ENCODE data around the gene ALOX5AP.

The ALOX5AP gene

DNA sequence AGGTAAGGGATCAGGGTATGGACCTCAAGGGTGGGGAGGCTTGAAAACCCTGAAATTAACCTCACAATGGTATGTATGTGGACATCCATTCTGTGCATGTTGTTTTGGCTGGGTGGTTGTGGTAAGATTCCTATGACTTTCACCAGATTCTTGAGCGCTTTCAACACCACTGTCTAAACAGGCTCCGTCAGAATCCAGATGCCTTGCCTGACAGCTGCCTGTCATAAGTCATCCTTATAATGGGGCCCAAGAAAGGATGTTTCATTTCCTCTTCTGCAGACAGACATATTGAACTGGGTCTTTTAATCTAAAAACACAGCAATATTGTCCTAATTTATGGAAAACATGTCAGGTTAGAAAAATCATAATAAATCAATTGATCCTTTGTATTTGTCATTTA, 41.3 kb downstream of the ALOX5AP start:
- peaks cover 11% of the 10 kb centered on the region for H3K4me1 Mint-ChIP-seq (ENCODE audit: low read depth)
- no peak for DNase-seq (ENCODE audit: low spot score)
- peaks cover 17% of the 10 kb centered on the region for H3K27me3 Mint-ChIP-seq (ENCODE audit: low read depth)
- peaks cover 6% of the 10 kb centered on the region for H3K9me3 Mint-ChIP-seq
- H3K4me3 Mint-ChIP-seq: no peak overlapping the region
- no peak overlapping the region for H3K27ac Mint-ChIP-seq
- H3K36me3 Mint-ChIP-seq (ENCODE audit: low read depth): peaks cover 10% of the 10 kb centered on the region

DNA sequence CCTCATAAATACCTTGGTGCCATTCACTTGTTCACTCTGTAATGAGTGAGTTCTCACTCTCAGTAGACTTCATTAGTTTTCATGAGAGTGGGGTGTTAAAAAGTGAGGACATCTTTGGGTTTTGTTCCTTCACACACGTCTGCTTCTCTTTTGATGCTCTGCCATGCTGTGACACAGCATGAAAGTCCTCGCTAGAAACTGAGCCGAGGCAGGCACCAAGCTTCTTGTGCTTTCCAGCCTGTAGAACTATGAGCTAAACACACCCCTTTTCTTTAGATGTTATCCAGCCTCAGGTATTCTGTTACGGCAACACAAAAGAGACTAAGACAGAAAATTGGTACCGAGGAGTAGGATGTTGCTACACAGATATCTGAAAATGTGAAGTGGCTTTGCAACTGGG, 43.7 kb downstream of the ALOX5AP start:
- H3K9me3 Mint-ChIP-seq: peaks cover 11% of the 10 kb centered on the region
- no peak overlapping the region for H3K4me3 Mint-ChIP-seq
- no peak for DNase-seq (ENCODE audit: low spot score)
- H3K4me1 Mint-ChIP-seq (ENCODE audit: low read depth): peaks cover 5% of the 10 kb centered on the region
- H3K27ac Mint-ChIP-seq: no peak overlapping the region
- H3K36me3 Mint-ChIP-seq (ENCODE audit: low read depth): peaks cover 16% of the 10 kb centered on the region
- H3K27me3 Mint-ChIP-seq (ENCODE audit: low read depth): peaks cover 17% of the 10 kb centered on the region

DNA sequence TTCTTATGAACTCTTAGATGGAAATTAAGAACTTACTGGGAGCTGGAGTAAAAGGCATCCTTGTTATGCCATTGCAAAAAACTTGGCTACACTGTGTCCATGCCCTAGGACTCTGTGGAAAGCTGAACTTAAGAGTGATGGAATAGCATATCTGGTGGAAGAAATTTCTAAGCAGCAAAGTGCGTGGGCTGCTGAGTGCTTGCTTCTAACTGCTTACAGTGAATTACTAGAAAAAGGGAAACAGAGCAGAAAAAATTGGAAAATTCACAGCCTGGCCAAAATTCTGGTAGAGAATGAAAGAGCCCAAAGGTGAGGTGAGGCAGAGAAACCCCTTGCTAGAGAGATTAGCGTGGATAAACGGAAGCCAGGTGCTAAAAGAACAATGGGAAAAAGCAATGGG, 44.3 kb downstream of the ALOX5AP start:
- peaks cover 16% of the 10 kb centered on the region for H3K36me3 Mint-ChIP-seq (ENCODE audit: low read depth)
- H3K4me3 Mint-ChIP-seq: no peak overlapping the region
- H3K27me3 Mint-ChIP-seq (ENCODE audit: low read depth): peaks cover 17% of the 10 kb centered on the region
- DNase-seq (ENCODE audit: low spot score): no peak
- H3K4me1 Mint-ChIP-seq (ENCODE audit: low read depth): peaks cover under 1% of the 10 kb centered on the region
- H3K9me3 Mint-ChIP-seq: peaks cover 11% of the 10 kb centered on the region
- H3K27ac Mint-ChIP-seq: no peak overlapping the region

- peaks cover 11% of the 10 kb centered on the region for H3K9me3 Mint-ChIP-seq
- peaks cover 17% of the 10 kb centered on the region for H3K27me3 Mint-ChIP-seq (ENCODE audit: low read depth)
Measured at GRCh38 chr13:30780338-30780981, 45.1 kb downstream of the ALOX5AP start.

GRCh38 chr13:30785191-30785850, 50.0 kb downstream of the ALOX5AP start:
- Mint-ChIP-seq H3K4me3 (no peak overlapping the region), H3K4me1 (ENCODE audit: low read depth) (peaks cover 2% of the 10 kb centered on the region), H3K36me3 (ENCODE audit: low read depth) (peaks cover 16% of the 10 kb centered on the region), H3K27me3 (ENCODE audit: low read depth) (peaks cover 6% of the 10 kb centered on the region), H3K9me3 (peaks cover 11% of the 10 kb centered on the region), H3K27ac (no peak overlapping the region)
- DNase-seq (ENCODE audit: low spot score): no peak

More at GRCh38 chr13:30780338-30780981, 45.1 kb downstream of the ALOX5AP start:
- no peak for DNase-seq (ENCODE audit: low spot score)
- no peaks in the 10 kb centered on the region for H3K4me1 Mint-ChIP-seq (ENCODE audit: low read depth)
- peaks cover 16% of the 10 kb centered on the region for H3K36me3 Mint-ChIP-seq (ENCODE audit: low read depth)
- H3K4me3 Mint-ChIP-seq: no peak overlapping the region
- no peak overlapping the region for H3K27ac Mint-ChIP-seq

- H3K4me3 Mint-ChIP-seq: no peak overlapping the region
- peaks cover 10% of the 10 kb centered on the region for H3K36me3 Mint-ChIP-seq (ENCODE audit: low read depth)
- peaks cover 2% of the 10 kb centered on the region for H3K4me1 Mint-ChIP-seq (ENCODE audit: low read depth)
- DNase-seq (ENCODE audit: low spot score): no peak
- H3K27me3 Mint-ChIP-seq (ENCODE audit: low read depth): no peaks in the 10 kb centered on the region
- H3K27ac Mint-ChIP-seq: no peak overlapping the region
- peaks cover 5% of the 10 kb centered on the region for H3K9me3 Mint-ChIP-seq
Measured at GRCh38 chr13:30786648-30787047, 51.3 kb downstream of the ALOX5AP start.

DNA sequence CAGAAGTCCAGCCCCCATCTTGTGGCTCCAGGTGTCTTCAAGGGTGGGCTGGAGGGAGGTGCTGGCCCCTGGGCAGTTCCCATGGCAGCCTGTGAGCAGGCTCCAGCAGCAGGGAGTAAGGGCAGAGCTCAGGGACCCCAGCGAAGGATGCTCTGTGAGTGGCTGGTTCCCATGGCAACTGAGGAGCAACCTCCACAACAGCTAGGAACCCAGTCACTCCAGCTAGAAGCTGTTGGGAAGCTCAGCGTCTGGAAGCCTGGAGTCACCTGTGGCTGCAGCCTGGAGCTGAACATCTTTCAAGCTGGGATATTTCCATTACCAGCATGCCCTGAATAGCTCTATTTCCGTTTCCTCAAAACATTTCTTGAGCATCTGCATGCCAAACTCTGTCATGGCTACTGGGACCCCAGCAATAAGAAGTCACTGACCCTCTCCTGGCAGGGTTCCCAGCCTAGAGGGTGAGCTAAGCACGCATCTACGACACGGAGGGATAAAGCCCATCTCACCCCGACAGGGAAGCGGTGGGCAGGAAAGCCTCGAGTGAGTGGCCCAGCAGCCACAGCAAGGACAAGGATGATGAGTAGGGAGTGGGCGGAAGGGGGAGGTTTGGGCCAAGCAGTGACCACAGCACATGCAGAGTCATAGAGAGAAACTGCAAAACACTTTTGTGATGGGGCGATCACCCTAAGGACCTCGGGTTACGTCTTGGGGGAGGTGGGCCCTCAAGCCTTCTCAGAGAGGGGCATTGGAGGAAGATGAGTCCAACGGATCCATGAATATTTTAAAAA, 52.6 kb downstream of the ALOX5AP start:
- Mint-ChIP-seq H3K4me3 (no peak overlapping the region), H3K27me3 (ENCODE audit: low read depth) (no peaks in the 10 kb centered on the region), H3K27ac (no peak overlapping the region), H3K4me1 (ENCODE audit: low read depth) (peaks cover 2% of the 10 kb centered on the region), H3K9me3 (no peaks in the 10 kb centered on the region), H3K36me3 (ENCODE audit: low read depth) (peaks cover 6% of the 10 kb centered on the region)
- DNase-seq (ENCODE audit: low spot score): no peak

- no peak overlapping the region for H3K27ac Mint-ChIP-seq
- H3K27me3 Mint-ChIP-seq (ENCODE audit: low read depth): no peaks in the 10 kb centered on the region
- no peaks in the 10 kb centered on the region for H3K36me3 Mint-ChIP-seq (ENCODE audit: low read depth)
- no peak for DNase-seq (ENCODE audit: low spot score)
- H3K4me1 Mint-ChIP-seq (ENCODE audit: low read depth): peaks cover 2% of the 10 kb centered on the region
- H3K4me3 Mint-ChIP-seq: no peak overlapping the region
- no peaks in the 10 kb centered on the region for H3K9me3 Mint-ChIP-seq
Measured at GRCh38 chr13:30789166-30789862, 54.0 kb downstream of the ALOX5AP start.

DNA sequence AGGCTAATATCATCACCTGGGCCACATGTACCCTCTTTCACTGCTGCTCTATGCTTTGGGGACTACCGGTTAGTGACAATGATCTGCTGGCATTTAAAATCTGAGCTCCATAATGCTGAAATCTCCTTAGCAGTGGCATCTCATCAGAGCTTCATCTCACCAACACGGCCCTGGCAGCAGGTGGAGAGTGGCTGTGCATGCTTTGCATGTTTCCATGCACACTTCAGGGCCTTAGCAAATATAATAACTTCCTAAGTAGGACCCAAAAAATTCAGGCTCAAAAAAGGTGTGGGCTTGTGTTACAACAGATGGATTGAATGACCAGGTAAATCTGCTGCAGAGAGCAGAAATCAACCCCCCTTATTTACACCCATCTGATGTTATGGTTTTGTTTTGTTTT, 55.2 kb downstream of the ALOX5AP start:
- no peak overlapping the region for H3K4me3 Mint-ChIP-seq
- DNase-seq (ENCODE audit: low spot score): no peak
- H3K4me1 Mint-ChIP-seq (ENCODE audit: low read depth): peaks cover 10% of the 10 kb centered on the region
- H3K9me3 Mint-ChIP-seq: no peaks in the 10 kb centered on the region
- no peak overlapping the region for H3K27ac Mint-ChIP-seq
- no peaks in the 10 kb centered on the region for H3K36me3 Mint-ChIP-seq (ENCODE audit: low read depth)
- H3K27me3 Mint-ChIP-seq (ENCODE audit: low read depth): no peaks in the 10 kb centered on the region

- Mint-ChIP-seq H3K4me1 (ENCODE audit: low read depth) (peaks cover 19% of the 10 kb centered on the region), H3K9me3 (no peaks in the 10 kb centered on the region), H3K36me3 (ENCODE audit: low read depth) (no peaks in the 10 kb centered on the region), H3K27ac (no peak overlapping the region), H3K27me3 (ENCODE audit: low read depth) (no peaks in the 10 kb centered on the region), H3K4me3 (no peak overlapping the region)
- no peak for DNase-seq (ENCODE audit: low spot score)
Measured at GRCh38 chr13:30791354-30792001, 56.1 kb downstream of the ALOX5AP start.

GRCh38 chr13:30792285-30793000, 57.1 kb downstream of the ALOX5AP start:
- no peaks in the 10 kb centered on the region for H3K36me3 Mint-ChIP-seq (ENCODE audit: low read depth)
- DNase-seq (ENCODE audit: low spot score): no peak
- H3K9me3 Mint-ChIP-seq: no peaks in the 10 kb centered on the region
- H3K4me3 Mint-ChIP-seq: no peak overlapping the region
- H3K27ac Mint-ChIP-seq: no peak overlapping the region
- H3K4me1 Mint-ChIP-seq (ENCODE audit: low read depth): peaks cover 27% of the 10 kb centered on the region
- no peaks in the 10 kb centered on the region for H3K27me3 Mint-ChIP-seq (ENCODE audit: low read depth)

- H3K4me3 Mint-ChIP-seq: peak overlapping the region; percentile 58
- H3K36me3 Mint-ChIP-seq (ENCODE audit: low read depth): no peaks in the 10 kb centered on the region
- H3K9me3 Mint-ChIP-seq: no peaks in the 10 kb centered on the region
- H3K27ac Mint-ChIP-seq: peak overlapping the region; percentile 84
- DNase-seq (ENCODE audit: low spot score): no peak
- H3K4me1 Mint-ChIP-seq (ENCODE audit: low read depth): peaks cover 26% of the 10 kb centered on the region
- H3K27me3 Mint-ChIP-seq (ENCODE audit: low read depth): no peaks in the 10 kb centered on the region
Measured at GRCh38 chr13:30796132-30796572, 60.8 kb downstream of the ALOX5AP start.
